ENCODE results near the gene CLC.
"Not testable (repeated sequence)": the region's sequence is repeated elsewhere in the genome, so short reads cannot be mapped to it uniquely, and the experiment has no call there.

The CLC gene

DNA sequence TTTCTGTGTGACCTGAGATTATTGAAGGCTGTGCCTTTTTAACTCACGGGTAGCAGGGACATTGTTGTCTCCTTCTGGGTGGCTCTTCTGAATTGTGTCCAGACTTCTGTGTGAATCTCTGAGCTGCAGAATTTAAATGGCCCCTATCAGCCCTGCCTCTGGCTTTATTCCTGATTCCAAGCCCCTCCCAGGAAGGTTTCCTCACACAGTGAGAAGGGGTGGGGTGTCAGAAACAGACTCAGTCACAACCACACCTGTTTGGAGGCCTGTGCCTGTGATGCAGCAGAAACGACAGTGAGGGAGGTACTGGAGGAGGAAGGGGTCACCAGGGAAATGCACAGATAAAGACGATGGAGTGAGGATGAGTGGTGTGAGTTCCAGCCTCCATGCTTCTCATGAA is at the start of gene CLC:
Gene CLC (minus strand): TSS at position 139 of the 400 bp plus-strand sequence. CDS start 77 bp downstream, at position 62.
- no peak for DNase-seq

- DNase-seq: no peak
Measured at GRCh38 chr19:39780894-39781293, 43.1 kb upstream of the CLC start.

DNA sequence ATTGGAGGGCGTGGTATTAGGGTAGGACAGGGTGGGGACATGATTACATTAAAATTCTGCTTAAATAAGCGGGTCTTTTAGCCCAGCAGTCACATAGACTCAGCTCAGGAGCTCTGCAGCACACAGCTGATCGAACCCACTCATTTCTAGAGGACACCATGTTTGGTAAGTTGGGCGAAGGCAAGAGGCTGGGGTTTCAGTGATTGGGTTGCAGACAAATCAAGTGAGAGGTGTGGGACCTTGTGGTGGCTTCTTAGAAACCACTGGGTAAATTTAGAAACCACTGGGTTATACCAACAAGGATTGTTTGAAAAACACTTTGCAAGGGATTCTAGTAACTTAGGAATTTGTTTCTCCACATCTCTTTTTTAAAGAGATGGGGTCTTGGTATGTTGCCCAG is 40.9 kb upstream of the CLC start, which contains the start of gene LEUTX:
Gene LEUTX (plus strand): TSS at position 92 of the 400 bp plus-strand sequence. CDS start 67 bp downstream, at position 159.
- DNase-seq: no peak

DNA sequence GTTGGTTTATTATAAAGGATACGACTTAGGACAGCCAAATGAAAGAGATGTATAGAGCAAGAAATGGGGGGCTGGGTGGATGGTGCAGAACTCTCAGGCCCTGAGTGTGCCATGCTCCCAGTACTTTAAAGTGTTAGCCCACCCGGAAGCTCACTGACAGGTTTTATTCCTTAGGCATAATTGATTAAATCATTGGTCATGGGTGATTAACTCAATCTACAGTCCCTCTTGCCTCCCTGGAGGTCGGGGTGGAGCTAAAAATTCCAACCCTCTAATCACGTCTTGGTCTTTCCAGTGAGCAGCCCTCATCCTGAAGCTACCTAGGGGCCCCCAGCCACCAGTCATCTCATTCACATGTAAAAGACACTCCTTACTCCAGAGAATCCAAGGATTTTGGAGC is 31.0 kb upstream of the CLC start:
- DNase-seq: no peak

DNA sequence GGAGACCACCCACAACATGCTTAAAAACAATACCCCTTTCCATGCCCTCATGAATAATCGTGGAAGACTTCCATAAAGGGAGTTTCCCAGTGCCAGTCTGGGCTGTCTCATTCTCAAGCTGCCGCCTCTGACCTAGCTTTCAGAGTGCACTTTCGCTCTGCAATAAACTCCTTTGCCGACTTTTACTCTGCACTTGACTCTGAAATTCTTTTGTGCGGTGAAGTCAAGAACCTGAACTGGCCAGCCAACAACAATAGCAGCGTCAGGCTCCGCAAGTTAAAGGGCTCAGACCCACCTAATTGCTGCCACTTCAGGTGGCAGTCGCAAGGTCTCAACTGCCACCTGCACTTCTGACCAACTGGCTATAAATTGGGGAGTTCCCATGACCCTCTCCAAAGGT is 30.5 kb upstream of the CLC start:
- no peak for DNase-seq

- DNase-seq: peak; percentile 63
Measured at GRCh38 chr19:39765091-39766076, 27.6 kb upstream of the CLC start.

DNA sequence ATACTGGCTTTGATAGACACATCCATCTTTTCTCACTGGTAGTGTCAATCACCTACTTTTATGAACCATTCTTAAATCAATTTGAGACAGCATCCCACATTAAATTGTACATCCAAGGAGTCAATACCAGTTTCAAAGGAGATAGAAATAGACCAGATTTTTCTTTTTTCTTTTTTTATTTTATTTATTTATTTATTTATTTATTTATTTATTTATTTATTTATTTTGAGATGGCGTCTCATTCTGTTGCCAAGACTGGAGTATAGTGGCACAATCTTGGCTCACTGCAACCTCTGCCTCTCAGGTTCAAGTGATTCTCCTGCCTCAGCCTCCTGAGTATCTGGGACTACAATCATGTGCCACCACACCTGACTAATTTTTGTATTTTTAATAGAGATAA is 24.0 kb upstream of the CLC start:
- DNase-seq: not testable (repeated sequence)

- no peak for DNase-seq
Measured at GRCh38 chr19:39759457-39760184, 21.8 kb upstream of the CLC start.

DNA sequence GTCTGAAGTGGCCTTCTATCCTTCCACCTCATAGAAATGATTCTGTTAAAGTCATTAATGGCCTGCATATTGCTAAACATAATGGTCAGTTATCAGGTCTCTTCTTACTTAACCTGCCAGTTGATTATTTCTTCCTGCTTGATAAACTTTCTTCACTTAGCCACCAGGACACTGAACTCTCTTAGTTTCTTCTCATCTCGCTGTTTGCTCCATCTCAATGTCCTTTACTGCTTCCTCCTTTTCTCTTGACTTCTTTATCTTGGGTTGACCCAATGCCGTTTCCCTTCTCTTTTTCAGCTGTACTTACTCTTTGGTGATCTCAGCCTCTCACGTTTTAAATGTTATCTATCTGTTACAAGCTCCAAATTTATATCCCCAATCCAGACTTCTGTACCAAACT is 17.1 kb upstream of the CLC start:
- DNase-seq: no peak

- no peak for DNase-seq
Measured at GRCh38 chr19:39754544-39754943, 16.7 kb upstream of the CLC start.

DNA sequence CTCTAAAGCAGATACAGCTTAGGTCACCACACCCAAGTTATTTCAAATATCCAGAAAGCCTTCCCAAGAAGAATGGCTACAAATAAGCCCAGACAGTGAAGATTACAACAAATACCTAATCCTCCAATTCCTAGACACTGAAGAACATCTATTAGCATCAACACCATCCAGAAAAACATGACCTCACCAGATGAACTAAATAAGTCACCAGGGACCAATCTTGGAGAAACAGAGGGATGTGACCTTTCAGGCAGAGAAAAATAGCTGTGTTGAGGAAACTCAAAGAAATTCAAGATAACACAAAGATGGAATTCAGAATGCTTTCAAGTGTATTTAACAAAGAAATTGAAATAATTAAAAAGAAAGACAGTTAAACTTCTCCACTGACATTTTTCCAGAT is 15.0 kb upstream of the CLC start:
- no peak for DNase-seq

DNA sequence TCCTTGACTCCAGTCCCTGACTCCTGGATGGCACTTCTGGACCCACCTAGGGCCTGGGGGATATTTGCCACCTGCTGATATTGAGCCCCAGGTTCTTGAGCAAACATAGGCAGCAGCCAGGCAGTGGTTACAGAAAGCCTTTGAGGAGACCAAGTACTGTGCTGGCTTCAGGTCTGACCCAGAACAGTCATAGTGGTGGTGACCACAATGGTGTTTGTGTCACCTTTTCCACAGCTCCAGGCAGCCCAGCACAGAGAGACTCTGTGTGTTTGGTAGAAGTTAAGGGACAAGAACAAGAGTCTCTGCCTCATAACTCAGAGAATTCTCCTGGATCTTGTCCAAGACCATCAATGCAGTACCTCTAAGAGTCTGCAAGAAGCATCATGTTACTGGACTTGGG is 14.6 kb upstream of the CLC start:
- DNase-seq: no peak

- no peak for DNase-seq
Measured at GRCh38 chr19:39749981-39750380, 12.2 kb upstream of the CLC start.

- DNase-seq: no peak
Measured at GRCh38 chr19:39746836-39747529, 9.2 kb upstream of the CLC start.

- DNase-seq: no peak
Measured at GRCh38 chr19:39745643-39746042, 7.8 kb upstream of the CLC start.

- DNase-seq: no peak
Measured at GRCh38 chr19:39740395-39740794, 2.6 kb upstream of the CLC start.

GRCh38 chr19:39738814-39739213 is 985 bp upstream of the CLC start:
- DNase-seq: no peak

DNA sequence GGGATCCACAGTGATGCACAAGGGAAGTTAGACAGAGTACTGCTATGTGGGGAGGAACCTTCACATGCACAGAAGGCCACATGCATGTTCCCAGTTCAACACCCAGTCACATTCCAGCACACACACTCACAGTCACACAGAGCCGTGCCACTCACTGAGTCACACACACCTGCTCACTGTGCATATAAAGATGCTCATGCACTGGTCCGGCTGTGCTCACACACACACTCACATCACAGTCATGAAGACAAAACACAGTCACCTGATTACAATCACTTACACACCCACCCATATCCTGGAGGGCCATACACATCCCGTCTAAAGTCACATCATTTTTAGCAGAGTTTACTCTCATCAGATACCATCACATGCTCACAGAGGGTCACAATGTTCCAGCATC is 478 bp downstream of the CLC start:
- DNase-seq: peak; percentile 3

DNA sequence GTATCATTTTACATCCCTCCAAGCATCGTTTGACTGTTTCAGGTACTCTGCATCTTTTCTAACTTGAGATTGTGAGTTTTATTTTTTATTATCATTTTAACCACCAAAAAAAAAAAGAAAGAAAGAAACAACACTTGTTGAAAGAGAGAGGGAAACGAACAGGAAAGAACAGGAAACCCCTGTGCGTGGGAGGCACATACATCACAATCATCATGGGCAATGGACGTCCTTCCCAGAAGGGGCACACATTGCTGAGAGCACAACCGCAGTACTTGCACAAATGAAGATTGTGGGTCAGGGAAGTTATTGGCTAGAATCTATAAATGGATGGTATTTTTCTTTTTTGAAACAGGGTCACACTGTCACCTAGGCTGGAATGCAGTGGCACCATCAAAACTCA is 1.7 kb downstream of the CLC start:
- DNase-seq: no peak

GRCh38 chr19:39735688-39736087 is 2.1 kb downstream of the CLC start:
- DNase-seq: no peak

DNA sequence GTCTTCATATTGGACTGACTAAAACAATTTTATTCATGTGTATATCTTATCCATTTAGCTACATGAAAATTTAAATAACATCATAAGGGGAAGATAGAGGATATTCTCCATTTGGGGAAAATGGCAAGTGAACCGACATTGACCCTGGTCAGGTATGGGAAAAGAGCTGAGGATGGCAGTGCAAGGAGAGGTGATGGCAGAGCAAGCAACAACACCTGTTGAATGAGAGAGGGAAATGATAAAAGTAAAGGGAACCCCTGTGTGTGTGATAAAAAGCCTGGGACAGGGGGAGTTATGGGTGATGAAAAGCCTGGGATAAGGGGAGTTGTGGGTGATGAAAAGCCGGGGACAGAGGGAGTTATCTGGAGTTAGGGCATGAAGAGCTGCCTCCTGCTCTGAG is 4.0 kb downstream of the CLC start:
- DNase-seq: no peak

GRCh38 chr19:39731685-39732084 is 6.1 kb downstream of the CLC start:
- no peak for DNase-seq

DNA sequence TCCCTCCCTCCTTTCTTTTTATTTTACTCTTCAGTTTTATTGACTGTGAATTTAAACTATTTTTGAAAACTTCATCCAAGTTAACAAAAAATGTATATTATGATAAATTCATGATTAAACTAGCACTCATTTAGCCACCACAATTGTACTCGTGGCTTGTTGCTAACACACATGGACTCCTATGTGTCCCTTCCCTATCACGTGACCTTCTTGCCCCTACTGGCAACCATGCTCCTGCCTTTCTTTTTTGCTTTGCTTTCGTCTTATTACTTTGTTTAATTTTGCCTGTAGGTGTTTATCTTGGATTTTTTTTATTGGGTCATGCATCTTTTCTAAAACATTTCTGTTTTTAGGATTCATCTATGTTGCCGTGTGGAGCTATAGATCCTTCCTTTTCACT is 8.2 kb downstream of the CLC start:
- DNase-seq: no peak
